A673 (cell line): ENCODE data around the gene ARHGAP6. TPM values are rescaled to one million over a fixed set of nuclear protein-coding genes. Genes with fewer than 3 reads are reported as not detected.

ENCODE experiments used
- BruUV-seq: library from RNA; stranded (reverse); fragments of 400-500 nt; replicated peaks from 2 replicates; lab custom pipeline; 2021; lab: Mats Ljungman, UMichigan
- CTCF ChIA-PET: fragments of 300-600 bp; sonication (Branson Sonifier 250); formaldehyde crosslinking; loops from one replicate; lab custom pipeline; 2022; ENCODE audit warnings: antibody characterized with exemption; lab: Charles Lee
- POLR2A ChIA-PET: fragments of 300-600 bp; sonication (Branson Sonifier 250); formaldehyde crosslinking; loops from one replicate; lab custom pipeline; 2022; ENCODE audit warnings: antibody characterized with exemption; ENCODE audit not compliant: low non-redundant PET; lab: Charles Lee
- DNase-seq: peaks from one replicate; pipeline ENCODE4 v3.0.0-alpha.2; 2015; ENCODE audit warnings: low spot score
- H3K27ac ChIP-seq: fragments of 200-600 bp; sonication (generic); 2 replicates; pipeline ENCODE4 v1.5.1; 2016; ENCODE audit warnings: mixed run types, low read depth, mild to moderate bottlenecking, mixed read lengths, antibody characterized with exemption, low read length; ENCODE audit not compliant: poor library complexity, severe bottlenecking
- H3K27me3 ChIP-seq: fragments of 200-600 bp; sonication (generic); replicated peaks from 2 replicates; pipeline ENCODE4 v1.6.1; 2017; ENCODE audit warnings: mixed run types, low read depth, mild to moderate bottlenecking, mixed read lengths, antibody characterized with exemption, low read length; ENCODE audit not compliant: insufficient read depth, poor library complexity
- H3K36me3 ChIP-seq: fragments of 200-600 bp; sonication (generic); 2 replicates; pipeline ENCODE4 v1.6.1; 2016; ENCODE audit warnings: mixed run types, mild to moderate bottlenecking, mixed read lengths, antibody characterized with exemption, low read length; ENCODE audit not compliant: insufficient read depth, poor library complexity, severe bottlenecking
- H3K4me1 ChIP-seq: fragments of 200-600 bp; sonication (generic); 2 replicates; pipeline ENCODE4 v1.6.1; 2017; ENCODE audit warnings: mixed run types, mild to moderate bottlenecking, mixed read lengths, antibody characterized with exemption, low read length; ENCODE audit not compliant: insufficient read depth, poor library complexity, severe bottlenecking
- H3K4me3 ChIP-seq: fragments of 200-600 bp; sonication (generic); 2 replicates; pipeline ENCODE4 v1.5.1; 2016; ENCODE audit warnings: low read depth, mixed run types, mild to moderate bottlenecking, mixed read lengths, low read length; ENCODE audit not compliant: poor library complexity, severe bottlenecking
- H3K9me3 ChIP-seq: fragments of 200-600 bp; sonication (generic); 2 replicates; pipeline ENCODE4 v1.6.1; 2016; ENCODE audit warnings: mixed run types, low read depth, mild to moderate bottlenecking, mixed read lengths, antibody characterized with exemption, low read length; ENCODE audit not compliant: poor library complexity, severe bottlenecking
- EZH2 ChIP-seq: fragments of 200-600 bp; sonication (generic); IDR thresholded peaks from 2 replicates; pipeline ENCODE4 v1.6.1; 2017; ENCODE audit warnings: borderline replicate concordance, low read depth, mild to moderate bottlenecking, mixed read lengths, antibody characterized with exemption, low read length; ENCODE audit not compliant: poor library complexity, severe bottlenecking
- intact Hi-C: fragments of 100-400 bp; cut with micrococcal nuclease; formaldehyde crosslinking; loops from one replicate; pipeline ENCODE4 v1.10.0; 2022; ENCODE audit not compliant: unreplicated experiment
- total RNA-seq: library from RNA; stranded (reverse); gene quantifications from 2 replicates; pipeline ENCODE4 v1.2.3, GENCODE V29; 2021
- TF ChIP-seq, protein P1 (sequence below): fragments of 300-800, 200-600 bp; sonication (generic); conservative IDR thresholded peaks from 2 replicates; pipeline ENCODE4 v1.5.1; 2017; ENCODE audit warnings: low read depth, mild to moderate bottlenecking, antibody characterized with exemption, low read length, moderate library complexity, mixed read lengths

Gene ARHGAP6
- total RNA-seq, 1 experiment from 2014 or later, result not detected

DNA sequence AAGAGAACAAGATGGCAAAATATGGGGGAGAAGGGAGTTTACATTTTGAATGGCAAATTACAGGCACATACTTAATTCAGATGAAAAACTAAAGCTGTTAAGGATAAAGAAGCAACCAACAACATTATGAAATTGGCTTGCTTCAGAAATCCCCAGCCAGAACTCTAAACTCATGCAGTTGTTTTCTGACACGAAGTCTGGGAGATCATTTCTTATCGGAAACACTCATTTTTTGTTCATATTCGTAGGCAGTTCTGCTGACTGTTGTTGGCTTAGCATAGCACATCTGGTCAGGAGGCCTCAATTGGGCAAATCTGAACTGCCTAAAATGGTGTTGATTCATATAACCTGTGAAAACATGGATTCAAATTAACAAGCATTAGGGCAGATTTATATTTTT, 33.0 kb upstream of the ARHGAP6 start:
- peaks cover 6% of the 10 kb centered on the region for H3K27me3 ChIP-seq
- DNase-seq, result no peak
- H3K9me3 ChIP-seq, result no peaks in the 10 kb centered on the region
- POLR2A ChIA-PET, result no interaction called here
- CTCF ChIA-PET, result no interaction called here
- no peaks in the 10 kb centered on the region for H3K4me1 ChIP-seq
- H3K27ac ChIP-seq, result no peak overlapping the region
- TF ChIP-seq, protein P1, sequence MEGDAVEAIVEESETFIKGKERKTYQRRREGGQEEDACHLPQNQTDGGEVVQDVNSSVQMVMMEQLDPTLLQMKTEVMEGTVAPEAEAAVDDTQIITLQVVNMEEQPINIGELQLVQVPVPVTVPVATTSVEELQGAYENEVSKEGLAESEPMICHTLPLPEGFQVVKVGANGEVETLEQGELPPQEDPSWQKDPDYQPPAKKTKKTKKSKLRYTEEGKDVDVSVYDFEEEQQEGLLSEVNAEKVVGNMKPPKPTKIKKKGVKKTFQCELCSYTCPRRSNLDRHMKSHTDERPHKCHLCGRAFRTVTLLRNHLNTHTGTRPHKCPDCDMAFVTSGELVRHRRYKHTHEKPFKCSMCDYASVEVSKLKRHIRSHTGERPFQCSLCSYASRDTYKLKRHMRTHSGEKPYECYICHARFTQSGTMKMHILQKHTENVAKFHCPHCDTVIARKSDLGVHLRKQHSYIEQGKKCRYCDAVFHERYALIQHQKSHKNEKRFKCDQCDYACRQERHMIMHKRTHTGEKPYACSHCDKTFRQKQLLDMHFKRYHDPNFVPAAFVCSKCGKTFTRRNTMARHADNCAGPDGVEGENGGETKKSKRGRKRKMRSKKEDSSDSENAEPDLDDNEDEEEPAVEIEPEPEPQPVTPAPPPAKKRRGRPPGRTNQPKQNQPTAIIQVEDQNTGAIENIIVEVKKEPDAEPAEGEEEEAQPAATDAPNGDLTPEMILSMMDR, result no peak
- TF ChIP-seq EZH2, result no peak
- intact Hi-C loops, result no loop called here
- no peaks in the 10 kb centered on the region for H3K36me3 ChIP-seq
- no peak overlapping the region for H3K4me3 ChIP-seq
- no TSS peak for BruUV-seq

DNA sequence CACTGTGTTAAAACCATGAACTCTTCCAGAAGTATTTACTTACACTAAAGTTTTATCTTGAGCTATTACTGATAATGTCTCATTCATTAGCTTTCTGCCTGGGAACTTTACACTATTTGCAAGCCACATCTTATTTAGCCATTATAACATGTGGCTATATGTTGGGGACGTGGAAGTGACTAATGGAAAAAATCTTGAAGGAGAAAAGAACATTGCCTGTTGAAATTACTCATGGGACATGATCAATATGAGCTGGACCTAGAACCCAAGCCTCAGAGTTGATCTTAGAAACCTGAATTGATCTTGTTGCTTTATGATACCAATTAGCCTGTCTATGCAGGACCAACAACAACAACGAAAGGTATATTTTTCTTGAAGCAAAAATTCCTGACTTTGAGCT, 22.5 kb upstream of the ARHGAP6 start:
- no peak for DNase-seq
- no peaks in the 10 kb centered on the region for H3K4me1 ChIP-seq
- H3K27me3 ChIP-seq, result no peaks in the 10 kb centered on the region
- TF ChIP-seq EZH2, result no peak
- TF ChIP-seq, protein P1, result no peak
- no peaks in the 10 kb centered on the region for H3K9me3 ChIP-seq
- POLR2A ChIA-PET, result no interaction called here
- CTCF ChIA-PET, result no interaction called here
- no peaks in the 10 kb centered on the region for H3K36me3 ChIP-seq
- H3K27ac ChIP-seq, result no peak overlapping the region
- intact Hi-C loops, result no loop called here
- no TSS peak for BruUV-seq
- no peak overlapping the region for H3K4me3 ChIP-seq

DNA sequence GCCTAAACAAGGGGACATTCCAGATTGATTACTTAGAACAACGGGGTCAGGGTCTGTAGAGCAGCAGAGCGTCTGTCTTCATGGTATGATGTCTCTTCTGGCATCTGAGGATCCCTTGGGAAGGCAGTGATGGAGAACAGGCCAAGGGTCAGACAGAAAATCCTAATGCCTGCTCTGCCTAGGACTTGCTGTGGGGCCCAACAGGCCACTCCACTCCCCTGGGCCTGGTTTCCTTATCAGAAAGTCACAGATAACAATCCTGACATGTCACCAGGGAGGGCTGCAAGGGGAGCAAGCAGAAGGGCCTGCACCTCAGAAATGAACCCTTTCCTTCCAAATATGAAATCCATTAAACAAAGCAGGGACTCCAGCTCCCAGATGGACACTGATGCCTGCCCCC, 21.4 kb upstream of the ARHGAP6 start:
- intact Hi-C loops, result no loop called here
- no TSS peak for BruUV-seq
- Histone ChIP-seq H3K9me3 (no peaks in the 10 kb centered on the region), H3K36me3 (no peaks in the 10 kb centered on the region), H3K4me3 (no peak overlapping the region), H3K27ac (no peak overlapping the region), H3K4me1 (no peaks in the 10 kb centered on the region), H3K27me3 (no peaks in the 10 kb centered on the region)
- POLR2A ChIA-PET, result no interaction called here
- no peak for DNase-seq
- TF ChIP-seq EZH2, result no peak
- TF ChIP-seq, protein P1, result no peak
- CTCF ChIA-PET, result no interaction called here
